Erythroblast (primary cell): ENCODE data around the gene OR2V2.

ENCODE experiments used
- GATA1 ChIP-seq: IDR thresholded peaks from 2 replicates; pipeline ENCODE4 v1.6.1; 2011; ENCODE audit warnings: low read depth, mild to moderate bottlenecking, control low read depth, low read length, moderate library complexity
- POLR2A ChIP-seq: IDR thresholded peaks from 2 replicates; pipeline ENCODE4 v1.6.1; 2011; ENCODE audit warnings: mild to moderate bottlenecking, low read length

- TF ChIP-seq POLR2A (no peak), GATA1 (no peak)
These were observed 5.0 kb downstream of the OR2V2 start for GRCh38 chr5:181152406-181152805.
